GM12801 (cell line): Measurements from ENCODE around the gene AMER3.

ENCODE experiments used
- TF ChIP-seq, protein P1 (sequence below): IDR thresholded peaks from one replicate; pipeline ENCODE4 v1.5.1; 2011; ENCODE audit warnings: control low read depth; ENCODE audit not compliant: insufficient read length; ENCODE audit errors: extremely low read depth

Gene AMER3

DNA sequence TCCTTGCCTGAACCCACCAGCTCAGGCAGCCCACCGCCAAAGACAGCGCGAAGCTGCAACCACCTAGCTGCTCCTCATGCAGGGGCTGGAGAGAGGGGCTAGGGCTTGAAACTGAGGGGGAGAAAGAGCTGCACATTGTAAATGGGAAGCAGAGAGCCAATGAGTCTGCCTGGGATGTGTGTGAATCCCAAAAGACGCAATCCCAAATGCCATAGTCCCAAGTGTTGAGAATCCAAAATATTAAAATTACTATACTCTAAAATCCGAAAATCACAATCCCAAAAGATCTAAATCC lies 9.4 kb downstream of the AMER3 start:
- TF ChIP-seq, protein P1, sequence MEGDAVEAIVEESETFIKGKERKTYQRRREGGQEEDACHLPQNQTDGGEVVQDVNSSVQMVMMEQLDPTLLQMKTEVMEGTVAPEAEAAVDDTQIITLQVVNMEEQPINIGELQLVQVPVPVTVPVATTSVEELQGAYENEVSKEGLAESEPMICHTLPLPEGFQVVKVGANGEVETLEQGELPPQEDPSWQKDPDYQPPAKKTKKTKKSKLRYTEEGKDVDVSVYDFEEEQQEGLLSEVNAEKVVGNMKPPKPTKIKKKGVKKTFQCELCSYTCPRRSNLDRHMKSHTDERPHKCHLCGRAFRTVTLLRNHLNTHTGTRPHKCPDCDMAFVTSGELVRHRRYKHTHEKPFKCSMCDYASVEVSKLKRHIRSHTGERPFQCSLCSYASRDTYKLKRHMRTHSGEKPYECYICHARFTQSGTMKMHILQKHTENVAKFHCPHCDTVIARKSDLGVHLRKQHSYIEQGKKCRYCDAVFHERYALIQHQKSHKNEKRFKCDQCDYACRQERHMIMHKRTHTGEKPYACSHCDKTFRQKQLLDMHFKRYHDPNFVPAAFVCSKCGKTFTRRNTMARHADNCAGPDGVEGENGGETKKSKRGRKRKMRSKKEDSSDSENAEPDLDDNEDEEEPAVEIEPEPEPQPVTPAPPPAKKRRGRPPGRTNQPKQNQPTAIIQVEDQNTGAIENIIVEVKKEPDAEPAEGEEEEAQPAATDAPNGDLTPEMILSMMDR = no peak

DNA sequence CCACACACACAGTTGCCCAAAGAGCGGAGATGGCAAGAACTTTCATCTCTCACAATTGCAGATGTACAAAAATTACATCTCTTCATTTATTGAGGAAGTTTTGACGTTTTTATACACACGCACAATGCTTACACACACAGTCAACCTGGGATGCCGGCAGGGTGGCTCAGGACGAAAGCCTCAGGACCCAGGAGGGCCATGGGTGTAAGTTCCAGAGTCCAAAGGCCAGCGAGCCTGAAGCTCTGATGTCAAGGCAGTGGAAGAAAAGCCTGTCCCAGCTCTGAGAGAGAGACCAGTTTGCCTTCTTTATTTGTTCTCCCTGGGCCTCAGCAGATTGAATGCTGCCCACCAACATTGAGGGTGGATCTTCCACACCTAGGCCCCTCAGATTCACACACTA lies 10.1 kb downstream of the AMER3 start:
- TF ChIP-seq, protein P1 = no peak

DNA sequence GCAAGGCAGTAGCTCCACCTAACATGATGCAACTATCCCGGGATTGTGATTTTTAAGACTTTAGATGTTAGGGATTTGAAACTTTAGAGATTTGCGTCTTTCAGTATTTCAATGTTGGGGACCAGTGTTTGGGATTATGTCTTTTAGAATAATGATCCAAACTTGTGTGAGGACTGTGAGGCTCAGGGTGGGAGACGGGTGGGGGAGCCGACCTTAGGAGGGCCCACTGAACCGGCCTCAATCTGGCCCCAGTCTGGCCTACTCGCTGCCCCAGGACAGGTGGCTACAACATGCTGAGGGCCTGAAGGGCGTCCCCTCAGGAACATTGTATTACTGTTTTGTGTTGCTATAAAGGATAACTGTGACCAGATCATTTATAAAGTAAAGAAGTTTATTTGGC lies 10.7 kb downstream of the AMER3 start:
- TF ChIP-seq, protein P1 = no peak

DNA sequence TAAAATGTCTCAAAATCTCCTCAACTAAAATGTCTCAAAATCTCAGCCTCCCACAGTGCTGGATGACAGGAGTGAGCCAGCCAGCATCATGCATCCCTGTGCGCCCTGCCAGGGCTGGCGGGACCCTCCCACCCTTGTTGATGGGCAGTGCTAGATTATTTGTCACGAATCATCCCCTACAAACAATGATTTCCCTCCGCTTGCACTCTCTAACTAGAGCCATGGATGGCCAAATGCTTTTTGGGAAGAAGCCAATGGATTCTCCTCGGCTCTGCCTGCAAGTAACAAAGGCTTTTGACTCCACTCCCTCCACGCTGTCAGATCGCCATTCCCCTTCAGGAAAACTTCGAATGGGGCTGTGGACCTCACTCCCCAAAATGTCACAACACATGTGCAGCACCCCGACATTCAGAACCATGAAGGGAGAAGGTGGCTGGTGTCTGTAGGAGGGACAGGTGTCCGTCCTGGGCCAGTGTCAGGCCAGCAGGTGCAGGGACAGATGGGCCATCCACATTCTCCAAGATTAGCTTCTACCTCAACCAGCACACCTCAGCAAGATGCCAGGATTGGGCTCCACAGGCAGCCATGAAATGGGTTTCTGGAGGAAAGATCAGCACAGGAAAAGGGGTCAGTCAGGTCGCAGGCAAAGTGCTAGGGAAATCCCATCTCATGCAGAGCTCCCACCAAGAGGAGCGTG lies 11.5 kb downstream of the AMER3 start:
- TF ChIP-seq, protein P1 = no peak

DNA sequence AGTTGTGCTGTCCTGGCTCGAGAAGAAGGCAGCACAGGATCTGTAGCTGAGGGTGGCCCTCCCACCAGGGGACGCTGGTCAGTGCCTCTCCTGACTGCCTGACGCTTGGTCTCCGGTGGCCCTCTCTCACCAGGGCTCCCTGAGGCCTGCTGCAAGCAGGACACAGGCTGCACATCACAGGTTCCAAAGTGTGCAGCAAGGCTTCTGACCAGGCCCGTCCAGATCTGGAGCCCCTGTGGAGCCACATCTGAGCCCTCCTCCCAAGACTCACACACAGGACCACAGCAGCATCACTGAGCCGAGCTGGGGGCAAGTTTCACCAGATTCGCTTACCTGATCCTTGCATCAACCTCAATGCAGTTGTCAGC lies 12.1 kb downstream of the AMER3 start:
- TF ChIP-seq, protein P1 = no peak

DNA sequence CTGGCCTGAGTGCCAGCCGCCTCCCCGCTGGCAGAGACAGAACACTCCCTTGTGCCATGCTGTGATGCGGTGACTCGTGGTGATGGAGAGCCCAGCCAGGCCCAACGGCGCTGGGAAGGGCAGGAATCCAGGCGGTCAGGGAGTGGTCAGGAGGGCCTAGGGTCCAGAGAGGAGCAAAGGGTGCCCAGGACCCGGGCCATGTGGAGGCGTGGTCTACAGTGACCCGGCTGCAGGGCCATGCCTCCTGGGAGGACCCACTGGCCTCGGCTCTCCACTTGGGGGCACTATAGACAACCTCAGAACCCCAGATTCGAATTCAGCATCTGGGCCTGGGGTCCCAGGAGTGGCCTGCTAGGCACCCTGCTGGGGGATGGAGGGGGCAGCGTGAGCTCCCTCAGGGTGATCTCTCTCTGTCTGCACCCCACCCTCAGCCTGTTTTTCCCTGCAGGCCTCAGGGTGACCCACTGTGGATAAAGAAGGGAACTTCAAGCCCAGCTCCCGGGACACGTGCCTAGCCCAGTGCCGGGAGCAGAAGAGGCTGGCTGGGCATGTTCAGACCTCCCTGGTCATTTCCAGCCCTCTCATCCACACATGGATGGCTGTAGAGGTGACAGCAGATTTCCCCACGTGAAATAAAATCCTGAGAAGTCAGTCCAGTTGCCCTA lies 13.0 kb downstream of the AMER3 start:
- TF ChIP-seq, protein P1 = no peak

DNA sequence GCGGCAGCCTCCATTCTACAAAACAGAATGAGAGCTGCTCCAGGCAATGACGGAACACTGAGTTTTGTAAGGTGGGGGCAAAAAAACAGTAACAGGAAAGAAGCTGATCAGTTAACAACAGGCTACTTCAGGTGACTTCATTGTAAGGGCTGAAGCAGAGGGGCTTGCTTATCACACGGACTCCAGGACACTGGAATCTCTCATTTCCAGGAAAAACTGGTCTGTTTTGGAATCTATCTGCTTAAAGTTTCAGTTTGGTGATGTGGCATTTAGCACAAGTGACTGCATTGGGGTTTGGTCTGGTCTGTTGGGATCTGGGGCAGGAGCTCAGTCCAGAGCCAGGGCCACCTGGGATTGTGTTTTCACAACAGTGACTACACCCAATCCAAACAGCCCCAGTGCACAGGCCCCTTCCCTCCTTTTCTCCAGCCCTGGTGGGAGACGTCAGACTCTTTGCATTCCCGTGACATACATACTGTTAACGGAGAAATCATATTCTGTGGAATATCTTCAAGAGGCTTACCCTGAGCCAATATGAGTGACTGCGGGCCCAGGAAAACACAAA lies 14.1 kb downstream of the AMER3 start:
- TF ChIP-seq, protein P1 = no peak
